ENCODE results near the gene TMEM72.

GRCh38 chr10:44961230-44961571, 50.1 kb downstream of the TMEM72 start:
- no peak for TF ChIP-seq POLR2A (IDR thresholded peaks at IDR 0.05; ENCODE audit: low read length)
- no peak for TF ChIP-seq GATA1 (IDR thresholded peaks at IDR 0.05; ENCODE audit: low read depth, low read length)

Measured in erythroblast (primary cell).